ENCODE data around the gene CAMK2A. TPM values are rescaled to one million over a fixed set of nuclear protein-coding genes. Genes with fewer than 3 reads are reported as not detected.

CAMK2A gene
- total and polyA plus RNA-seq, 2 experiments from 2014 or later: 1.2 to 2.6 TPM

GRCh38 chr5:150315245-150315644, 25.7 kb upstream of the CAMK2A start:
- no peaks in the 10 kb centered on the region for H4K20me1 ChIP-seq (ENCODE audit: insufficient read depth, poor library complexity, severe bottlenecking)
- no peak overlapping the region for H3K27ac ChIP-seq
- H3K9me2 ChIP-seq (replicated peaks; ENCODE audit: insufficient read depth): no peaks in the 10 kb centered on the region
- H3K4me3 ChIP-seq: no peak overlapping the region
- H3K4me2 ChIP-seq: no peak overlapping the region
- no peaks in the 10 kb centered on the region for H3K9me3 ChIP-seq (ENCODE audit: low read depth)
- H3K27me3 ChIP-seq: no peaks in the 10 kb centered on the region
- H3K79me2 ChIP-seq: no peaks in the 10 kb centered on the region
- no peaks in the 10 kb centered on the region for H3K36me3 ChIP-seq (replicated peaks; ENCODE audit: insufficient read depth, low read depth)
- peaks cover 30% of the 10 kb centered on the region for H3K4me1 ChIP-seq (ENCODE audit: insufficient read depth)
- TF ChIP-seq EZH2 (IDR thresholded peaks at IDR 0.05; ENCODE audit: borderline replicate concordance): no peak
- no peak for TF ChIP-seq EZH2phosphoT487 (IDR thresholded peaks at IDR 0.05; ENCODE audit: low read depth, severe bottlenecking, unreplicated experiment)
- no peak for TF ChIP-seq CTCF (IDR thresholded peaks at IDR 0.05; ENCODE audit: poor library complexity)
- no peak overlapping the region for H2AFZ ChIP-seq
- DNase-seq (ENCODE audit: low spot score): no peak
- WGBS (ENCODE audit: low lambda C conversion rate, missing lambda C conversion rate): 93% methylated on average over 4 of the region's 4 CpGs

GRCh38 chr5:150313921-150314716, 24.5 kb upstream of the CAMK2A start:
- Histone ChIP-seq H3K27ac (peak overlapping the region; percentile 21), H3K4me3 (no peak overlapping the region), H4K20me1 (ENCODE audit: insufficient read depth, poor library complexity, severe bottlenecking) (no peaks in the 10 kb centered on the region), H3K4me1 (ENCODE audit: insufficient read depth) (peaks cover 20% of the 10 kb centered on the region), H3K79me2 (no peaks in the 10 kb centered on the region), H3K36me3 (replicated peaks; ENCODE audit: insufficient read depth, low read depth) (no peaks in the 10 kb centered on the region), H3K4me2 (no peak overlapping the region), H3K27me3 (no peaks in the 10 kb centered on the region), H2AFZ (no peak overlapping the region), H3K9me3 (ENCODE audit: low read depth) (no peaks in the 10 kb centered on the region), H3K9me2 (replicated peaks; ENCODE audit: insufficient read depth) (no peaks in the 10 kb centered on the region)
- 81% methylated on average over 6 of the region's 6 CpGs for WGBS (ENCODE audit: low lambda C conversion rate, missing lambda C conversion rate)
- DNase-seq (ENCODE audit: low spot score): no peak
- TF ChIP-seq EZH2 (IDR thresholded peaks at IDR 0.05; ENCODE audit: borderline replicate concordance) (no peak), EZH2phosphoT487 (IDR thresholded peaks at IDR 0.05; ENCODE audit: low read depth, severe bottlenecking, unreplicated experiment) (no peak), CTCF (IDR thresholded peaks at IDR 0.05; ENCODE audit: poor library complexity) (no peak)

- H3K4me1 ChIP-seq (ENCODE audit: insufficient read depth): peaks cover 14% of the 10 kb centered on the region
- no peak overlapping the region for H3K4me3 ChIP-seq
- no peak overlapping the region for H2AFZ ChIP-seq
- no peaks in the 10 kb centered on the region for H4K20me1 ChIP-seq (ENCODE audit: insufficient read depth, poor library complexity, severe bottlenecking)
- H3K9me3 ChIP-seq (ENCODE audit: low read depth): no peaks in the 10 kb centered on the region
- peak overlapping the region; percentile 21 for H3K27ac ChIP-seq
- no peaks in the 10 kb centered on the region for H3K36me3 ChIP-seq (replicated peaks; ENCODE audit: insufficient read depth, low read depth)
- no peaks in the 10 kb centered on the region for H3K79me2 ChIP-seq
- no peaks in the 10 kb centered on the region for H3K27me3 ChIP-seq
- H3K9me2 ChIP-seq (replicated peaks; ENCODE audit: insufficient read depth): no peaks in the 10 kb centered on the region
- no peak overlapping the region for H3K4me2 ChIP-seq
- no peak for TF ChIP-seq EZH2 (IDR thresholded peaks at IDR 0.05; ENCODE audit: borderline replicate concordance)
- no peak for TF ChIP-seq CTCF (IDR thresholded peaks at IDR 0.05; ENCODE audit: poor library complexity)
- TF ChIP-seq EZH2phosphoT487 (IDR thresholded peaks at IDR 0.05; ENCODE audit: low read depth, severe bottlenecking, unreplicated experiment): no peak
- no peak for DNase-seq (ENCODE audit: low spot score)
- WGBS (ENCODE audit: low lambda C conversion rate, missing lambda C conversion rate): 90% methylated on average over 6 of the region's 6 CpGs
Observed at GRCh38 chr5:150313501-150313900, 23.9 kb upstream of the CAMK2A start.
